Subcutaneous adipose tissue (tissue), 4 donors: ENCODE measurements around the gene CSDE1. TPM values are rescaled to one million over a fixed set of nuclear protein-coding genes. Genes with fewer than 3 reads are reported as not detected.

Source experiments
- total RNA-seq, 4 donors: library from RNA; depleted of rRNA; stranded (reverse); fragments of >200 nt; gene quantifications; one replicate each; pipeline ENCODE4 v1.1.0, GENCODE V29; 2016
- TF ChIP-seq, protein P1 (sequence below): fragments of 450-650 bp; IDR thresholded peaks from one replicate; pipeline ENCODE4 v1.5.1; 2016; ENCODE audit warnings: low read depth, mild to moderate bottlenecking, control low read depth, antibody characterized with exemption, moderate library complexity

Gene CSDE1
- total RNA-seq, 4 donors from 2014 or later, result 1,034 to 3,143 (median 1,944) TPM

DNA sequence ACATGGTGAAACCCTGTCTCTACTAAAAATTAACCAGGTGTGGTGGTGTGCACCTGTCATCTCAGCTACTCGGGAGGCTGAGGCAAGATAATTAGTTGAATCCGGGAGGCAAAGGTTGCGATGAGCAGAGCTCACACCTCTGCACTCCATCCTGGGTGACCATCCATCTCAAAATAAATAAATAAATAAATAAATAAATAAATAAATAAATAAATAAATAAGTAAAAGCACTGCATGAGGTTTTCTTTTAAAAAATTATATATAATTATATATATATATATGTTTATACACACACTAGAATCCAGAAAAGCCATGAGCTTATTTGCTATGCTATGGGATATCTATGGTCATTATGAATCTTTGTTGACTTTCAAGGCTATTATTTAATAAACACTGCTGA lies 64.8 kb downstream of the CSDE1 start:
- TF ChIP-seq, protein P1, sequence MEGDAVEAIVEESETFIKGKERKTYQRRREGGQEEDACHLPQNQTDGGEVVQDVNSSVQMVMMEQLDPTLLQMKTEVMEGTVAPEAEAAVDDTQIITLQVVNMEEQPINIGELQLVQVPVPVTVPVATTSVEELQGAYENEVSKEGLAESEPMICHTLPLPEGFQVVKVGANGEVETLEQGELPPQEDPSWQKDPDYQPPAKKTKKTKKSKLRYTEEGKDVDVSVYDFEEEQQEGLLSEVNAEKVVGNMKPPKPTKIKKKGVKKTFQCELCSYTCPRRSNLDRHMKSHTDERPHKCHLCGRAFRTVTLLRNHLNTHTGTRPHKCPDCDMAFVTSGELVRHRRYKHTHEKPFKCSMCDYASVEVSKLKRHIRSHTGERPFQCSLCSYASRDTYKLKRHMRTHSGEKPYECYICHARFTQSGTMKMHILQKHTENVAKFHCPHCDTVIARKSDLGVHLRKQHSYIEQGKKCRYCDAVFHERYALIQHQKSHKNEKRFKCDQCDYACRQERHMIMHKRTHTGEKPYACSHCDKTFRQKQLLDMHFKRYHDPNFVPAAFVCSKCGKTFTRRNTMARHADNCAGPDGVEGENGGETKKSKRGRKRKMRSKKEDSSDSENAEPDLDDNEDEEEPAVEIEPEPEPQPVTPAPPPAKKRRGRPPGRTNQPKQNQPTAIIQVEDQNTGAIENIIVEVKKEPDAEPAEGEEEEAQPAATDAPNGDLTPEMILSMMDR, result no peak

DNA sequence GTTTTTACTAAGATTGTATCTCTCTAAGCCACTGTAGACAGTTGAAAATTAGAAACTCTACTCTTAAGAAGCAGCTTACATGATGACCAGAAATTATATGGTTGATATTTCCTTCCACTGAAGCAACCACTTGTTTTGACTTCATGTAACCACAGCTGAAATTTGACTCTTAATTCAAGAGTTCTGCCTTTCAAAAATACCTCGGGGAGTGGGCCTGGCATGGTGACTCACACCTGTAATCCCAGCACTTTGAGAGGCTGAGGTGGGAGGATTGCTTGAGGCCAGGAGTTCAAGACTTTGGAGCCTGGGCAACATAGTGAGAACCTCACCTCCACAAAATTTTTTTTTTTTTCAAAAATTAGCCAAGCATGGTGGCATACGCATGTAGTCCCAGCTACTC lies 66.7 kb downstream of the CSDE1 start:
- TF ChIP-seq, protein P1, result no peak

DNA sequence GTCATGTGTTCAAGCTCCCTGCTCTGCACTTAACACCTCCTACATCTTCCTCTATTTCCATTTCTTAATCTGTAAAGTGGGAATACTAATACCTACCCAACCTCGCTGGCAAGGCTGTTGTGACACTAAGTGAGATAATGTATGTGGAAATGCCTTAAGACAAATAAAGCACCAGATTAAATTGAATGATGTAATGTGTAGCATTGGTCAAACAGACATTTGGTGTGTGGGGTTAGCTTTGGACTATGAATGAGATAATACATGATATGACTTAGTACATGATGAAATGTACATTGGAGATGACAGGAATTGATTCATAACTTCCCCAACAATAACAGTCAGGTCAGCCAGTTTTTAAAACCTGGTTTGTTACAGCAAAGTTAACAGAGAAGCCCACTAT lies 67.6 kb downstream of the CSDE1 start:
- TF ChIP-seq, protein P1, result no peak

DNA sequence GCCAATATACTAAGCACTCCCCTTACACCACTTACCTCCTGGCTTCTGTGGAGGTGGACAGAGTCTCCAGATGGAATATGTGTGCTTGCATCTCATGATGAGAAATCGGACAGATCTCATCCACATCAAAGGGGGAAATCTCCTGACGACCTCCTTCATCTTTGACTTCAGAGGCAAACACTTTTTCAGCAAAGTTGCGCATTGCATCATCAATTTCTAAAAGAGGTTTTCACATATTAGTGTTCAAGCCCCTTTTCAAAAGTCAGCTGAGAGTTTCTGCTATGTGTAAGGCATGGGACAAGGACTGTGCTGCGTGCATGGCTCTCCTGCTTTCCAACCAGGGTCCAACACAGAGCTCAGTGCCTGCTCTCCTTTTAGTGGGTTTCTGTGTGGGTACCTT lies 69.3 kb downstream of the CSDE1 start:
- TF ChIP-seq, protein P1, result no peak

DNA sequence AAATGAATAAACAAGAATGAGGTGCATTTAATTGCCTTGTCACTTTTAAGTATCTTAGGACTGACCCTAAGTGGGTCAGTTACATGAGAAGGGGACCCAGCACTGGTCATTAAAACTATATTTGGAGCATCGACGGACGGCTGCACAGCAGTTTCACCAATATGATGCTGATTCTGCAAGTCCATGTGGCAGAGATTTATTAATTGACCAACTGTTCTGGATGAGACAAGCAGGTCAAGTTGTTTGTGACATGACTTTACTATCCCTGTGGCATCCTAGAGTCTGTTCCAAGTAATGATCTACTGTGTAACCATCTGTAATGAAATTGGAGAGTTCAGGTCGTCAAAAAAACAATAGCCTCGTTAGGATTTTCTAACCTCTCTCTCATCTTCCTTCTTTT lies 71.9 kb downstream of the CSDE1 start:
- TF ChIP-seq, protein P1, result no peak

DNA sequence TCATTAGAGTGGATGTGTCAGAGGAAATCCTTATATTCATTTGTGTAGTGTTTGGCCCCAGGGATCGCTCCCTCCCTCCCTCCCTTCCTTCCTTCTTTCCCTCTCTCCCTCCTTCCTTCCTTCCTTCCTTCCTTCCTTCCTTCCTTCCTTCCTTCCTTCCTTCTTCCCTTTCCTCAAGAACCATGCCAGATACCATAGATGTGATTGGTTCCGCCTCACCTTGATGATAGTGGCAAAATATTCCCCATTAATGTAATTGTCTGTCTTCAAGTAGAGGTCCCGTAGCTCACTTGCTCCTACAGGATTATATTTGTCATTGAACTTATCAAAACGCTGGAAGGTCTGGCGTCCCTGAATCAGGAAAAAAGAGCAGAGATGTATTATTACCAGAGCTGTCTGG lies 80.1 kb downstream of the CSDE1 start:
- TF ChIP-seq, protein P1, result no peak

DNA sequence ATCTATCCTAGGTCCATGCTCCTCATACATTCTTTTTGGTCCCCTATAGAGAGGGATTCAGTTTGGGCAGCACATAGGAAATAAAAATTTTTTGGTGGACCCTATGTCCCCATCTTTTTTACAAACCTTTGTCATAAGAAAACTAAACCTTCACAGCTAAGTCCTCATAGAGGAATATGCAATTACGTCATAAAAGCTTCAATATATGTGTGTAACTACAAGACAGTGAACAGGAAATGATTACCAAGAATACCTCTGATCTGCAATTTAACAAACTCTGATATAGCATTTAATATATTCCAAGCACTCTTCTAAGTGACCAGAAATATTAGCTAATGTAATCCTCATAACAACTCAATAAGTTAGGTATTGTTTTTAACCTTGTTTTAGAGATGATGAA lies 81.7 kb downstream of the CSDE1 start:
- TF ChIP-seq, protein P1, result no peak

DNA sequence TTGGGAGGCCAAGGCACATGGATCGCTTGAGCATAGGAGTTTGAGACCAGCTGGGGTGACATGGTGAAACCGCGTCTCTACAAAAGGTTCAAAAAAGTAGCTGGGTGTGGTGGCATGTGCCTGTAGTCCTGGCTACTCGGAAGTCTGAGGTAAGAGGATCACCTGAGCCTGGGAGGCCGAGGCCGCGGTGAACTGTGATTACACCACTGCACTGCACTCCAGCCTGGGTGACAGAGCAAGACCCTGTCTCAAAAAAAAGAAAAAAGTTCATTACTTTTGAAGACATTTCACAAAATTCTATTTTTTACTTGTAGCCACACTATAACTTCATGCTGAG lies 85.9 kb downstream of the CSDE1 start:
- TF ChIP-seq, protein P1, result no peak
